CD4-positive, alpha-beta T cell treated with Interleukin-6 for 4 hours (primary cell): ENCODE data around the gene LRRC28.

Experiments
- DNase-seq: peaks from one replicate; pipeline ENCODE4 v3.0.0-alpha.2; 2020; ENCODE audit warnings: mixed read lengths

The LRRC28 gene

DNA sequence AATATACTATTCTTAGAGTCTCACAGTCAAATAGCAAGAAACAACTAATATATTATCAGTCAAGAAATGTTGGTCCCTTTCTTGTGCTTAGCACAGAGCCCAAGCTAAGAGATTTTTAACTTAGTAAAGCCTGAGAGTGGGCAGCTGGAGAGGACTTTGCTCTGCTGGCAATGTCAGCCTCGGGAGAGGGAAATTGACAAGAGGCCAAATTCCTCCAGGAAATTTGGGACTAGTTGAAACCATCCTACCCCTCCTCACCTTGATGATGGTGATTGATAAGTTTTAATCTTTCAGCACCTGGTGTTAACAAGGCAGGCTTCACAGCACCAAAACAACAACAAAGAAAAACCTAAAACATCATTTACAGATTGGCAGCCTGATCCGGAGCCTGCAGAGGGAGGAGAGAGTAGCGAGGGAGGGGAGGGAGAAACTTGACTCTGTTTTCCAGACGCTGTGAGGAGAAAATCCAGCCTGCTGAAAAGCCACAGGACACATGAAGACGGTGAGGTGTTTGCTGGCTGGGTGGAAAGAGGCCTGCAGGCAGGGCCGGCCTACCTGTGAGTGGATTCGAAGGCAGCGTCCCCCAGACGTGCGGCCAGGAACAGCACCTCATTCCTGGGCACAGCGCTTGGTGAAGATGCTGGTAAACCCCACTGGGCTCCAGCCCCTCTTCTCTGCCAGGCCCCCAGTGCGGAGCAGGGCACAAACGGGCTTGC, 150.9 kb downstream of the LRRC28 start:
- DNase-seq = no peak

DNA sequence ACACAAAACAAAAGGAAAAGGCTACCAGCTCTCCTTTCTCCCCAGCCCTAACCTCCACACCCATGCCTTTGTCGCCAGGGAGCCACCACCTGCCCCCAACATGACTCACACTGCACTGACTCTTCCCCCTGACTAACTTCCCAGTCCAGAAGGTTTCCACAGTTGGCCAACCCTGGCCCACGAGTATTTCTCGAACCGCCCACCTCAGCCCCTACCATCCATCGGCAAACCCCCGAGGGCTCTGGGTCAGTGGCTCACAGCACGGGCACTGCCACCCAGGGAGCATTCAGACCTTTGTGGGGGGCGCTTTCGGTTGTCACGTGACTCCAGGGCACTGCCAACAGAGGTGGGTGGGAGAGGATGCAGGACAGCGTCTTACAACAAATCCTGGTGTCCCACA, 152.3 kb downstream of the LRRC28 start:
- no peak for DNase-seq

DNA sequence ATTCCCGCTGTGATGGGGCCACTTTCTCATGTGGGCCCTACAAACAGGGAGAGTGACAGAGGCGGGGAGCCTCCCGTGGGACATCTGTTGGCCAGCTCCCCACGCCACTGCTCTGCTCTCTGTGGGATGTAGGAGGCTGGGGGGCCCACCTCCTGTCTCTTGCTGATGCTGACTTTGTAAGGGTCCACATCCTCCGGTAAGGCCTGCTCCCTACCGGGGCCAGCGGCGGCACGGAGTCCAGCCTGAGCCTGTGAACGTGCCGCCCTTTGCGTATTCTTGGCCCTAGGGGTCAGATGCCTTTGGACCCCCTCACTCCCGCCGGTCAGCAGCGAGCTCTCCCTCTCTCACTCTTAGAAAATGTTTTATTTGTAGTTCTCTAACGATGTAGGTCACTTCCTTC, 153.2 kb downstream of the LRRC28 start:
- no peak for DNase-seq

DNA sequence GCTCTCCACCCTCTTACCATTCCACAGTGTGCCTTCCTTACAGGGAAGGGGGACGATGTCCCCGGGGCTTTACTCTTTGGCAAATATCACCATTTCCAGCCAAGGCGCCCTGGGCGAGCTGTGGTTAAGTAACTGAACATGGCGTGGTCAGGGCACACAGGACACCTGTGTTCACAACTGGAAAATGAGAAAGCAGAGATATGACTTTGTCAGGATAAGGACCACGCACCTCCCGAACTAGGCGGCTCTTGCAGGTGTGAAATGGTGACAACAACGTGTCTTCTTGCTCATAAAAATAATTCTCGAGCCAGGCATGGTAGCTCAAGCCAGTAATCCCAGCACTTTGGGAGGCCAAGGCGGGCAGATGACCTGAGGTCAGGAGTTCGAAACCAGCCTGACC, 154.8 kb downstream of the LRRC28 start:
- DNase-seq = no peak

DNA sequence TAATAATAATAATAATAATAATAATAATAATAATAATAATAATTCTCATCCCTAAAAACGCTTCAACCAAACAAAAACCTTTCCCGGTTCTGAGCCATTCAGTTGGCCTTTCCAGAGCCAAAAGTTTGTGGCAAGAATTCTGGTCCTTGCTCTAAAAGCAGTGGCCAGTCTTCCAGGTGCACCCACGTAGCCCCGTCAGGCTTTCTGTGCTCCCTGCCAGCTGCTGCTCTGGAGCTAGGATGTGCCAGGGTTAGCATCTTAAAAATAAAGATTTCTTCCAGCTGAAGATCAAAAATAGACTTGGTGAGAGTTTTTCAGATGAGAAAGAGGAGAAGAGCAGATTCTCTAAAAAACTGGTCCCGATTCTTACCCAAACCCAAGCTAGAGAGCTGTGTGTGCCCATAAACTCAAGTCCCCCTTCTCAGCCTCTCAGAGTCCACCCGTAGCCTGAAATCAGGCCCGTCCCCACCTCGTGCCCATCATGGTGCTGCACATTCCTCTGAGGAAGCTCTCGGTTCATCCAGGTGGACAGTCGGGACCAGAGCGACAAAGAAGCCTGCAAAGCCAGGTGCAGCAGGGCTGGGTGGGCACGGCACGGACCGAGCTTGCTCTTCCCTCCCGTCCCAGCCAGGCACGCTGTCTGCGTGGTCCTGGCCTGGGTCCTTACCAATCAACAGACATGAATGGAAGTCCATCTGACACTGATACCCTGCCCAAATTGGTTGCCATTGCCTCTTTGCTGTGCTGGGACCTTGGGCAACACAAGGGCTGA, 155.6 kb downstream of the LRRC28 start:
- no peak for DNase-seq

DNA sequence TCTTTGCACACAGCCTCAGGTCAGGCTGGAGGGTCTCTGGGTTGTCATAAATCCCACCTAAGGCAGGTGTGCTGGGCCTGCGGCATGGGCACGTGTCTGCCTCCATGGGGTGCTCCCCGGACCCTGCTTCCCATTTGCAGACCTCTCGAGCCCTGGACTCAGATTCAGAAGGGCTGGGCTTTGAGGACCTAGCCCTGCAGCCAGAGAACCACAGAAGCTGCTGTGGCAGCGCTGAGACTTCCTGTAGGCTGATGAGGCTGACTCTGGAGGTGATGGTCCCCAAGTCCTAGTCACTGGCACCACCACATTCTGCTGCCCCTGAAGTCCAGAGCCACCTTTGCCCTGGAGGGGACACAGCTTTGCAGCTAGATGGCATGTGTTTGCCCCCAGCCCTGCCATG, 156.4 kb downstream of the LRRC28 start:
- DNase-seq = peak; percentile 26

DNA sequence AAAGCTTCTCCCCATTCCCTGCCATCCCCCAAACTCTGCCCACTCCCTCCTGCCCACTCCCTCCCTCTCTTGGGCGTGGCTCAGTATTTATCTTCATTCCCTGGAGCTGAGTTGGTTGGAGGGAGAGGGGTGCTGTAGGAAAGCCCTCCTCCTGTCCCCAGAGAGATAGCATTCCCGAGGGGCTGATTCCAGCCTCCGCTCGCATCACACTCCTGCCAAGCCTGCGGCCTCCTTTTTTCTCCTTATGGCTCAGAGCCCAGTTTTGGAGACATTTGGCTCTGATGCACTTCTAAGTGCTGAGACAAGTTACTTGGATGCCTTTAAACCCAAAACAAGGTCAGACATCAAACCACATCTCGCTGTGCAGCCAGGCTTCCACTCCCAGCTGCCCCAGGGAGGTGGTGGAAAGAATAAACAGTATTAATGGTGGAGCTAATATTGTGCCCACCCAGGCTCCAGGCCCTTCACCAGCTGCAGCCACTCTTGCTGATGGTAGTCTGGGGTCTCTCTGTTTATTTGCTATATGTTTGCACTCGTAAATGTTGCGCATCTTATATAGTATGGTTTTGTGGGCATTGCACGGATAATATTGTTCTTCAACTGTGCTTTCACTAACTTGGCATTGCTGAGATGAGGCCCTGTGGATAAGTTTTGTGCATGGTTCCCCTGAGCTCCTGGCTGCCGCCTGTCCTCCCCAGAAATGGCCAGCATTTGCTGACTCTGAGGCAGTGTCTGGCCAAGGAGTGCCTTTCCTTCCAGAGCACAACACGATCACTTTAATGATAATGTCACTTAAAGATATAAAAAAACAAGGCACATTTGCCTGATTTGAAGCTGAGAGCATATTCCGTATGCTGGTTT, 157.2 kb downstream of the LRRC28 start:
- DNase-seq = no peak

DNA sequence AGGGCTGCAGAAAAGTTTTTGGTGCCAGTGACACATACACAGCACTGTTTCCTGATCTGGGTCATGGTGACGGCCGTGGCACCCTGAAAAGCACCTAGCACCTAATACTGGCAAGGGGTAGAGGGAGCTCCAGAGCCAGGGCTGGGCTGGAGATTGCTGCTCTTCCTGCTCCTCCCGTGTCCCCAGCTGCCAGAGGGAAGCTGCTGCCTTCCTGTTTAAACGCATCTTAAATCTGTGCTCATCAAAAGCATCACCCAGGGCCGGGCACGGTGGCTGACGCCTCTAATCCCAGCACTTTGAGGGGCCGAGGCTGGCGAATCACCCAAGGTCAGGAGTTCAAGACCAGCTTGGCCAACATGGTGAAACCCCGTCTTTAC, 157.8 kb downstream of the LRRC28 start:
- DNase-seq = peak; percentile 72

DNA sequence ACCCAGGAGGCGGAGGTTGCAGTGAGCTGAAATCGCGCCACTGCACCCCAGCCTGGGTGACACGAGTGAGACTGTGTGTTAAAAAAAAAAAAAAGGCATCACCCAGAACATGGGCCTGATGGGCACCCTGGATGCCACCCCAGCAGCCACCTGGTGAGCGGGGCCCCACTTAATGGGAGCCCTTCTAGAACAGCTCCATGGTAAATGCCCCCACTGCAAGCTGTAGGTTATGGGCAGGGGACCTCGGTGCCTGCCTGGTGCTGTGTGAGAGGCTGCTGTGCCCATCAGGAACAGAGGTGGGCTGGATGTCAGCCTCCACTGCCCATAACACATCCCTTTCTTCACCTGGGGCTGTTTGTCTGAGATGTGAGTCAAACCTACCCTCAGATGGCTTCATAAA, 158.3 kb downstream of the LRRC28 start:
- no peak for DNase-seq

DNA sequence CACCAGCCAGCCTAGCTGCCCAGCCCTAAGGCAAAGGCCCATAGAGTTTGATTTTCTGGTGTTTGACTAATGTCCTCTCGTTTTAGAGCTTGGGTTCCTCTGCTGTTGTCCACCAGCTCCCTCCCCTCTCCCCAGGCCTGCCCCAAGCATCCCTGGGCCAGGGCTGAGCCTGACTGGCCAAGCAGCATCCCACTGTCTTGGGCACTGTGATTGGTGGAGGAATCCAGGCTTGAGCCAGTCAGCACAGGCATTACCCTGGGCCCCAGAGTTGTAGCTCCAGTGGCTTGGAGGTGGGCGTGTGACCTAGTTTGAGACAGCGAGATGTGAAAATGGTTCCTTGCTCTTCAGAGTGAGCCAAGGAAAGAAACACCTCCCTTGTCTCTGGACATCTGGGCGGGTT, 159.2 kb downstream of the LRRC28 start:
- DNase-seq = no peak

DNA sequence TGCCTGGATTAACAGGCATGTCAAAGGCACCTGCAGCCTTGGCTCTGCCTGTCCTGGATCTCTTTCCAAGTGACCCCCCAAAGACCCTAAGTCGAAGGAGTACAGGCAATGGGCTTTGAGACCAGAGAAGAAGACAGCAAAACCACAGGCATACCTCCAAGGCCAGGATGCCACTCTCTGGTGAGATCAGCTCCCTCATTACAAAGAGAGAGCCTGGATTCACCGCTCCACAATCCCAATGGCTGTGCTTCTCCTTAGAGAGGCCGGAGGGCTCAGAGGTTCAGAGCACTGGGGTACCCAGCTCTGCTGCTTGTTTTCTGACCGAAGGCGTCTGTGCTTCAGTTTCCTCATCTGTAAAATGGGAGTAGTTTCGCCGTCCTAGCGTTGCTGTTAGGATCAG, 160.0 kb downstream of the LRRC28 start:
- no peak for DNase-seq

DNA sequence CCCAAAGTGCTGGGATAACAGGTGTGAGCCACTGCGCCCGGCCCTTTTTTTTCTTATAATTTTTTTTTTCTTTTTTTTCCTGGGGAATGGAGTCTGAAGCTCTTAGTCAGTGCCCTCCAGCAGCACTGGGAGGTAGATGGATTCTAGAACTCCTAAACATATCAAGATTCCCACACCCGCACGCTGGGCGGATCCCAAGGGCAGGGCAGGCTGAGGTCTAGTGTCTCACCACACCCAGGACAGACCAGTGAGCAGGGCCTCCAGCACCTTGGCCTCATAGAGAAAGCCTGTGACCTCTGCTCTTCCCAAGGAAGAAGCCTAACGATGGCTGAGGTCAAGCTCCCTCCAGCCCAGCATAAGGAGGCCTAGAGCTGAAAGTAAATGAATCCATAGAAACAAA, 160.8 kb downstream of the LRRC28 start:
- no peak for DNase-seq

DNA sequence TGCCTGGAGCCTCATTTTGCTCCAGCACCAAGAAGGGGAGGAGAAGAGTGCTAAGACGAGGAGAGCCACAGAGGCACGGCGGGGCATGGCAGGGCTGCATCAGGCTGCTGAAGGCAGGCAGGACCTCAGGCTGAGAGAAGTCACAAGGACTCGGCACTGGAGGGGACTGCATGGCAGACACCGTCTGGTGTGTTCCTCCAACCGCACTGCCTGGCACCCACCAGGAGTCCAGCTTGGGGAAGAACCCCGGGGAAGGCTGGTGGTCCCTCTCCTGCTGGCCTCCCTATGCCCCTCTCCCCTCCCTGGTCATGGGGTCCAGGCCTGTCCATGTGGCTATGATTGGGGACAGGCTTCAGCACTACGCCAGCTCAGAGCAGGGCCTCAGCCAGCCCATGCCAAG, 161.3 kb downstream of the LRRC28 start:
- no peak for DNase-seq

DNA sequence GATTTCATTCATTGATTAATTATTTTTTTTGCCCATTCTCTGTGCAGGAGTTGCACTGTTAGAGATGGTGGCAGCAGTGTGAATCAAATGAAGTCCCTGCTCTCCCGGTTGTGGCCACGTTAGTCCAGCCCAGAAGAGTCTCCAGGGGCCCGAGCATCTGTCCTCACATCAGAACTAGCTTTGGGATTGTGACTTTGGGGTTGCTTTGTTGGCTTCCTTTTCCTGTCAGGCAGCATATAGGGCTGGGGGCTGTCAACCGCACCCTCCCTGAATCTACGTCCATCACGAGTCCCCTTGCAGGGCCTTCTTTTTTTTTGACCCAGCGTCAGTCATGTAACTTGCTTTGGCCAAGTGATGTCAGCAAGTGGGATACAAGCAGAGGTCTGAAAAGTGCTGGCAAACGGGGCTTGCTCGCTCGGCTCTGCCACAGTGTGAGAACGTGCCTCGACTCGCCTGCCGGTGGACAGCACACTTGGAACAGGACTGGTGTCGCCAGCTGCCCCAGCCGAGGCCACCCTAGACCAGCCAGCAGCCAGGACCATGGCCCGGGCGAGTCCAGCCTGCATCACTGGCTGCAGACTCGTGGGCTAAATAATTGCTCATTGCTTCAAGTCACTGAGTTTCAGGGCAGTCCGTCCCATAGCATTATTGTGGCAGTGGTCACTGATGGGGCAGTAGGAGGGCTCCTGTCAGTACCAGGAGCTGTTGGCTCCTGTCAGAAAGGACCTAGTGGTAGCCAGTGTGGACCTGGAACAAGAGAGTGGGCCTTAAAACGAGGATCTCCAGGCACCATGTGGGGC, 162.9 kb downstream of the LRRC28 start:
- no peak for DNase-seq

DNA sequence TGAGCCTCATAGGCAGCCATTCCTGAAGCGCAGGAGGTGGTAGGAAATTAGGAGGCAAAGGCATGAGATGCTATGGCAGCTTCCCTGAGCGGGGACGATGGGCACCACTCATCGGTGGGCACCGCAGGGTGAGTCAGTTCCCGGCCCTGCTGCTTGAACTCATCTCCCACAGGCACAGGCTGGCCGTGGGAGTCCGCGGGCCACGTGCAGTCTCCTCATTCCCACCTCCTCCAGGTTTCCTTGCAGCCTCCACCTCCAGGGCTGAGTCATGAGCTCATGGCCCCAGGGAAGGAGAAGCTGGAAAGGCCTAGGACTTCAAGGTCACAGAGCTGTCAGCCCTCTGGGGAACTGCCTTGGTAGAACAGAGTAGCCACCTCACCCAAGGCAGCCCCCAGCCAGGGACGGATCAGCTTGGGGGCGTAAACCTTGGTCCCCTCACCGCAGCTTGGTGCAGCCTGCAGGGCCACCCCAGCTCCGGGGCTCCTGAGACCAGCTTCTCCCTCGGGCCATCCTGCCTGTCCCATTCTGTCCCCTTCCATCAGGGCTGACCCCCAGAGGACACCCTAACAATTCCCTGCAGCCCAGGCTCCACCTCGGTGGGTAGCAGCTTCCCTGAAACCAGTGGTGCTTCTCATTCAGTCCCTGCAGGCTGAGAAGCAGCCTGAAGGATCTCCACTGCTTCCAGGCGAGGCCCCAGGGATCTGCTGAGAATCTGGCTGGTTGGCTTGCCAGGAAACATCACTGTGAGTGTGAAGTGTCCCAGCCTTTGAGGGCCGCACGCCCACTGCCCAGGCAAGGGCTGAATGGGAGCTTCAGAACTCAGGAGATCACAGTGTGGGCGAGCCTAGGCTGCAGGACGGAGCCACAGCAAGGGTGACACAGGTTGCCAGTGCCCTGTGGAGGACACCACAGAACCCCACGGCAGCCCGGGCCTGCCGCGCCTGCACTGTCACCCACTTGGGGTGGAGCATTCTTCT, 163.8 kb downstream of the LRRC28 start:
- DNase-seq = no peak

DNA sequence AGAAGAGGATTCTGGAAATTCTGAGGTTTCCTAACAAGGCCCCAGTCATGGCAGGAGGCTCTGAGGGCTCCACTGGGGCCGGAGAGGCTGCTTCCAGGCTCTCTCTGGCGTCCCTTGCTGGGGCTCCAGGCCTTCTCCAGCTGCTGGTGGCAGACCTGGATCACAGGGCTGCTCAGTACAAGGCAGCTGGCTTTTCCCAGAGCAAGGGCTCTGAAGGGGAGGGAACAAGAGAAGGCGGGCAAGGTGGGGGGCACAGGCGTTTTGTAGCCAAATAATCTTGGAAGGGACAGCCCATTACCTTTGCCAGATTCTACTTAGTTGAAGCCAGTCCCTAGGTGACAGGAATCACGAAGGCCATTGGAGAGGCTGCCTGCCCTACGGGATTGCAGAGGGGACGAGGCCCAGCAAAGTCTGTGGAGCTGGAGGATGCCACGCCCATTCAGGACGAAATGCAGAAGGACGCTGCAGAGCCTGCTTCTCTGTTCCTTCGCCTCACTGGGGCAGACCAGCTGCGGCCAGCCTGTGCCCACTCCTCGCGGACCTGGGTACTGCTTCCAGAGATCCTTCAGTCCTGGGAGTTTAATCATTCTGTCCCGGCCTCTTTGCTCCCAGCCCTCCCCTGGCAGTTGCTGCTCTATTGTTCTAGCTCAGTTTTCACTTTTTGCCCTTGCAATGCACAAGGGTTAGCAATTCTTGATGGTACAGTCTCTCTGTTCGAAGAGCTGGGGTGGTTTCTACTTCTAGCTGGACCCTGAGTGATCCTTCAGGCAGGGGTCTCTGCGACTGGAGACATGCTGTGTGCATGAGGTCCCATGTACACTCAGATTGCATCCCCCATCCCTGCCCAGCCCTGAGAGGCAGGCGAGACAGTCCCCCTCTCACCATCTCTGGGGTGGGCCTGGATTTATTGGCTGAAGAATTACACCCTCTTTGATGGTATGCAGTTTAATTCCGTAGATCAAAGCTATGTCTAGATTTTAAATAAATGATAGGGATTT, 165.2 kb downstream of the LRRC28 start:
- DNase-seq = no peak

DNA sequence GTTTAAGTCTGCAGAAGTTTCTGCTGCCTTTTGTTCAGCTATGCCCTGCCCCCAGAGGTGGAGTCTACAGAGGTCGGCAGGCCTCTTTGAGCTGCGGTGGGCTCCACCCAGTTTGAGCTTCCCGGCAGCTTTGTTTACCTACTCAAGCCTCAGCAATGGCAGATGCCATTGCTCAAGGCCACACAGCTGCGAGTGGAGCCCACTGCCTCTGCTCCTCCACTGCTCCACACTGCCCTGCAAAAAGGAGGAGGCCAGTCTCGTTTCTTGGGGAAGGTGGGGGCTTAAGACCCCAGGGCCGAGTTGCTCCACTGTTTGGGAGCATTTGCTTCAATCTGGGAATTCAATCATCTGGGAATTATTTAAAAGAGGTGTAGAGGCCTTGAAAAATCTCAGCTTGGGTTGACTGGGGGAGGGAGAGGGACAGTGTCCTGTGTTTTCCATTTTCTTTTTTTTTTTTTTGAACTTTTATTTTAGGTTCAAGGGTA, 169.9 kb downstream of the LRRC28 start:
- peak; percentile 72 for DNase-seq

DNA sequence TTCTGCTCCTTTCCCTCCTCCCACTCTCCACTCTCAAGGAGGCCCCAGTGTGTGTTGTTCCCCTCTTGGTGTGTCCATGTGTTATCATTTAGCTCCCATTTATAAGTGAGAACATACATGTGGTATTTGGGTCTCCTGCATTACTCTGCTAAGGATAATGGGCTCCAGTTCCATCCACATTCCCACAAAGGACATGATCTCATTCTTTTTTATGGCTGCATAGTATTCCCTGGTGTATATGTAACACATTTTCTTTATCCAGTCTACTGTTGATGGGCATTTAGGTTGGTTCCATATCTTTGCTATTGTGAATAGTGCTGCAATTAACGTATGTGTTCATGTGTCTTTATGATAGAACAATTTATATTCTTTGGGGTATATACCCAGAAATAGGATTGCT, 170.5 kb downstream of the LRRC28 start:
- no peak for DNase-seq

DNA sequence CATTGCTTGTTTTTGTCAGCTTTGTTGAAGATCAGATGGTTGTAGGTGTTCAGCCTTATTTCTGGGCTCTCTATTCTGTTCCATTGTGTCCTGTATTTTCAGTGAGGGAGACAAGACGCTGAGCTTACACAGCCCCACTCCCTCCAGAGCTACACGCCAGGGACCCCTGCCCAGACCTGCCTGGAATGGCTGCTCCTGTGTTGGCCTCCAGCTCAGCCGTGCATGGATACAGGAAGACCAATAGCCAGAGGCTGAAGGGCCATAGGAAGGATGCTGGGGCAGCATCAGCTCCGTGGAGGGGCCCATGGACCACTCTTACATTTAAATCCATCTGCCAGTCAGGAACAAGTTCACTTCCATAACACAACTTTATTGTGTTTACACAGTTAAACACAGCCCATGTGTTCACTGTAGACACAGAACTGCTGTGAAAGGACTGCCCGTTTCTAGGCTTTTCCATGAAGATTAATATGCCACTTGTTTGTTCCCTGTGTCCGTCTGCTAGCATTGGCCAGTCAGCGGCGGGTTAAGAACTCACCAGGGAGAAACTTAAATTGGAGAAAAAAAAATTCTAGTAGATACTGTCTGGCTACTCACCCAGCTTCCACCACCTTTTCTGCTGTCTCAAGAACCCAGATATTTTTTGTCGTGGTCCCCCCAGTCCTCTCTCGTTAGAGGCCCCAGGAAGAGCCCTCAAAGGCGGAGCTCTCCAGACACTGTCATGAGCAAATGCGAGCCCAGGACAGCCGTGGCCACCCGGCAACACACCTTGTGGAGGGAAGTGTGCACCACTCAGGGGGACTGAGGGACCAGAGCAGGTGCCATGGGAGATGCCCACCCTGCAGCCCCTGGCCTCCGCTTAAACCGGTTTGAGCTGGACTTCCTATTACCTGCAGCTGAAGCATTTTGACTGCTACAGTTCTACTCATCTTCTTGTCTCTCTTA, 172.2 kb downstream of the LRRC28 start:
- DNase-seq = no peak
